GM19043 (cell line): ENCODE data around the gene ZFYVE9.

Source experiments
- ATAC-seq: cut with Tn5 transposase; IDR thresholded peaks from one replicate; pipeline ENCODE4 v1.9.1; 2021; ENCODE audit warnings: low read depth; ENCODE audit not compliant: unreplicated experiment

The ZFYVE9 gene

GRCh38 chr1:52321061-52321460 lies 179.2 kb downstream of the ZFYVE9 start:
- no peak for ATAC-seq

- ATAC-seq = no peak
Measured at GRCh38 chr1:52323731-52324130, 181.8 kb downstream of the ZFYVE9 start.

GRCh38 chr1:52325786-52326185 lies 183.9 kb downstream of the ZFYVE9 start:
- ATAC-seq = no peak

GRCh38 chr1:52328615-52329014 lies 186.7 kb downstream of the ZFYVE9 start:
- no peak for ATAC-seq

GRCh38 chr1:52332411-52332810 lies 190.5 kb downstream of the ZFYVE9 start:
- no peak for ATAC-seq

- no peak for ATAC-seq
Measured at GRCh38 chr1:52334906-52335528, 193.1 kb downstream of the ZFYVE9 start.

- no peak for ATAC-seq
Measured at GRCh38 chr1:52337439-52337838, 195.6 kb downstream of the ZFYVE9 start.

- ATAC-seq = no peak
Measured at GRCh38 chr1:52341655-52342260, 199.9 kb downstream of the ZFYVE9 start.

- no peak for ATAC-seq
Measured at GRCh38 chr1:52343979-52344378, 202.1 kb downstream of the ZFYVE9 start.

- no peak for ATAC-seq
Measured at GRCh38 chr1:52345252-52345651, 203.4 kb downstream of the ZFYVE9 start.

GRCh38 chr1:52346653-52347052 lies 204.8 kb downstream of the ZFYVE9 start:
- ATAC-seq = no peak

GRCh38 chr1:52348704-52349300 lies 206.9 kb downstream of the ZFYVE9 start:
- no peak for ATAC-seq

GRCh38 chr1:52352690-52353089 lies 210.8 kb downstream of the ZFYVE9 start:
- ATAC-seq = no peak

GRCh38 chr1:52355436-52355835 lies 213.5 kb downstream of the ZFYVE9 start:
- no peak for ATAC-seq

GRCh38 chr1:52355847-52356505 lies 214.1 kb downstream of the ZFYVE9 start:
- no peak for ATAC-seq

GRCh38 chr1:52356818-52357355 lies 215.0 kb downstream of the ZFYVE9 start:
- no peak for ATAC-seq

- no peak for ATAC-seq
Measured at GRCh38 chr1:52357397-52357796, 215.5 kb downstream of the ZFYVE9 start.

GRCh38 chr1:52358851-52359497 lies 217.1 kb downstream of the ZFYVE9 start:
- ATAC-seq = no peak

- ATAC-seq = no peak
Measured at GRCh38 chr1:52359676-52360594, 218.0 kb downstream of the ZFYVE9 start.

GRCh38 chr1:52360595-52360968 lies 218.7 kb downstream of the ZFYVE9 start:
- ATAC-seq = no peak
